Aorta (tissue), 5 donors: ENCODE measurements around the gene PLXNA2. TPM values are rescaled to one million over a fixed set of nuclear protein-coding genes. Genes with fewer than 3 reads are reported as not detected.

Source experiments
- ATAC-seq: fragments of 200-7000 bp; cut with Tn5 transposase; one replicate; pipeline ENCODE4 v1.9.1; 2022; ENCODE audit warnings: moderate library complexity; ENCODE audit not compliant: low FRiP score
- DNase-seq, 2 donors: peaks; one replicate each; pipeline ENCODE4 v3.0.0-alpha.2; 2020
- H3K27ac ChIP-seq, 2 donors: one replicate each; pipeline ENCODE4 v1.5.1; 2013; ENCODE audit warnings: low read length in 2 of 2, mild to moderate bottlenecking in 2 of 2, moderate library complexity in 2 of 2, control low read depth in 1 of 2, inconsistent platforms in 1 of 2, low read depth in 1 of 2
- H3K27me3 ChIP-seq, 2 donors: one replicate each; pipeline ENCODE4 v1.6.1; 2013; ENCODE audit warnings: control low read depth in 1 of 2, low read length in 1 of 2, mild to moderate bottlenecking in 1 of 2, moderate library complexity in 1 of 2; ENCODE audit not compliant: insufficient read depth in 2 of 2, control insufficient read depth in 1 of 2
- H3K36me3 ChIP-seq, 2 donors: one replicate each; pipeline ENCODE4 v1.6.1; 2013; ENCODE audit warnings: control low read depth in 1 of 2, low read length in 1 of 2, mild to moderate bottlenecking in 1 of 2; ENCODE audit not compliant: insufficient read depth in 2 of 2, control insufficient read depth in 1 of 2
- H3K4me1 ChIP-seq, 2 donors: one replicate each; pipeline ENCODE4 v1.6.1; 2013; ENCODE audit warnings: low read length in 2 of 2, control low read depth in 1 of 2, mild to moderate bottlenecking in 1 of 2, moderate library complexity in 1 of 2; ENCODE audit not compliant: insufficient read depth in 2 of 2, control insufficient read depth in 1 of 2
- H3K4me3 ChIP-seq, 2 donors: one replicate each; pipeline ENCODE4 v1.5.1; 2013; ENCODE audit warnings: low read length in 2 of 2, control low read depth in 1 of 2, mild to moderate bottlenecking in 1 of 2
- H3K9me3 ChIP-seq: one replicate; pipeline ENCODE4 v1.6.1; 2013; ENCODE audit warnings: mild to moderate bottlenecking, low read length; ENCODE audit not compliant: control insufficient read depth
- whole genome bisulfite sequencing, 2 donors: extraction: QIAGEN DNeasy Blood & Tissue Kit; methylation state at CpG; one replicate each; pipeline ENCODE4 v1.1.7; 2013; 5-methylcytosine and 5-hydroxymethylcytosine counted together
- intact Hi-C, 2 donors: fragments of 100-400 bp; cut with DNase I; formaldehyde crosslinking; loops; one replicate each; pipeline versions ENCODE4 v1.14.2 to v1.15.0; 2022
- polyA plus RNA-seq, 2 donors: library from polyadenylated mRNA; stranded (reverse); fragments of 200-250 nt; gene quantifications; one replicate each; pipeline ENCODE4 v1.2.3, GENCODE V29; 2013
- total RNA-seq, 2 donors: library from RNA; stranded (reverse); fragmentation: NEBNext Ultra II Directional; extraction: Animal tissue kit (Norgen Biotek cat#: 25700); gene quantifications; one replicate each; pipeline ENCODE4 v1.2.1, GENCODE V29; 2021
- donor health status: healthy with polysubstance abuse.
- donor health status: Bipolar disorder and iron deficiency.
- donor health status: DM: no; HTN: no; CAD: no.
- donor health status: DM: no; HTN: no; CAD: no.
- donor health status: DM: yes; HTN: yes; CAD: no.

The PLXNA2 gene
- total and polyA plus RNA-seq, 4 donors = 2.9 to 37.3 (median 30.0) TPM

- 84 to 86% methylated on average over 11 of the region's 11 CpGs for WGBS, 2 donors
- no peaks in the 10 kb centered on the region for H3K27me3 ChIP-seq
These were observed 76.8 kb downstream of the PLXNA2 start for GRCh38 chr1:208167261-208167869.

GRCh38 chr1:208166340-208167138 lies 77.6 kb downstream of the PLXNA2 start:
- Histone ChIP-seq H3K27me3 (no peaks in the 10 kb centered on the region), H3K4me3 (no peak overlapping the region), H3K9me3 (no peaks in the 10 kb centered on the region), H3K36me3 (no peaks in the 10 kb centered on the region), H3K27ac (no peak overlapping the region), H3K4me1 (peaks cover 0 to 4% of the 10 kb centered on the region in 2 donors)
- intact Hi-C loops = no loop called here
- 88 to 90% methylated on average over 4 of the region's 4 CpGs for WGBS, 2 donors
- no peak for DNase-seq
- no peak for ATAC-seq

More at GRCh38 chr1:208167261-208167869, 76.8 kb downstream of the PLXNA2 start:
- intact Hi-C loops = no loop called here
- peaks cover 0 to 4% of the 10 kb centered on the region in 2 donors for H3K4me1 ChIP-seq
- DNase-seq (no peak), ATAC-seq (no peak)
- H3K36me3 ChIP-seq = no peaks in the 10 kb centered on the region
- H3K9me3 ChIP-seq = no peaks in the 10 kb centered on the region
- no peak overlapping the region for H3K27ac ChIP-seq
- no peak overlapping the region for H3K4me3 ChIP-seq

- WGBS, 2 donors = 85 to 90% methylated on average over 6 of the region's 6 CpGs
- ATAC-seq = no peak
- no peak overlapping the region for H3K27ac ChIP-seq
- intact Hi-C loops = no loop called here
- no peak for DNase-seq
- no peaks in the 10 kb centered on the region for H3K9me3 ChIP-seq
- peaks cover 0 to 4% of the 10 kb centered on the region in 2 donors for H3K4me1 ChIP-seq
- H3K36me3 ChIP-seq = no peaks in the 10 kb centered on the region
- no peaks in the 10 kb centered on the region for H3K27me3 ChIP-seq
- H3K4me3 ChIP-seq = no peak overlapping the region
These were observed 78.5 kb downstream of the PLXNA2 start for GRCh38 chr1:208165659-208166058.

DNA sequence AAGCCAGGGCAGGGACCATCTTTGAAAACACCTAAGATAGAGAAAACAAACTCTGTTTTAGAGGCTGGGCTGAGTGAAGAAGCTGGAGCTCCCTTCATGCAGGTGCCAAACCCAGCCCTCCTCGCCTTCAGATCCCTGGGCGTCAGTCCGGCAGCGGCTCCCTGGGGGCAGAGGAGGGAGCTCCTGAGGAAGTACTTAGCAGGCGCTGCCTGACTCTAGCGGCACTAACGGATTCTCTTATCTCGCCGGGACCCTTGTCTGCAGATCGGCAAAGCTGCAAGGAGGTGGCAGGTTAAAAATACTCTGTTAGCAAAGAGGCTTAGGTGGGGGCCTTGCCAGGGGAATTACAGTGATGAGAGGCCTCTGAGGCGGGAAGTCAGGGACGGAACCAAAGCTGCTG lies 79.6 kb downstream of the PLXNA2 start:
- Histone ChIP-seq H3K9me3 (no peaks in the 10 kb centered on the region), H3K27ac (no peak overlapping the region), H3K36me3 (no peaks in the 10 kb centered on the region), H3K27me3 (no peaks in the 10 kb centered on the region), H3K4me1 (peaks cover 0 to 4% of the 10 kb centered on the region in 2 donors), H3K4me3 (no peak overlapping the region)
- WGBS, 2 donors = 44 to 50% methylated on average over 12 of the region's 12 CpGs
- intact Hi-C loops = no loop called here
- DNase-seq = no peak
- ATAC-seq = no peak

GRCh38 chr1:208163539-208163938 lies 80.6 kb downstream of the PLXNA2 start:
- Histone ChIP-seq H3K36me3 (no peaks in the 10 kb centered on the region), H3K27ac (no peak overlapping the region), H3K4me1 (peaks cover 0 to 4% of the 10 kb centered on the region in 2 donors), H3K9me3 (no peaks in the 10 kb centered on the region), H3K4me3 (no peak overlapping the region), H3K27me3 (no peaks in the 10 kb centered on the region)
- no peak for DNase-seq
- intact Hi-C loops = no loop called here
- 98 to 100% methylated on average over 1 of the region's 1 CpG for WGBS, 2 donors
- ATAC-seq = no peak

GRCh38 chr1:208162903-208163302 lies 81.3 kb downstream of the PLXNA2 start:
- Histone ChIP-seq H3K9me3 (no peaks in the 10 kb centered on the region), H3K4me3 (no peak overlapping the region), H3K27me3 (no peaks in the 10 kb centered on the region), H3K4me1 (peaks cover 0 to 4% of the 10 kb centered on the region in 2 donors), H3K27ac (no peak overlapping the region), H3K36me3 (no peaks in the 10 kb centered on the region)
- ATAC-seq (no peak), DNase-seq (no peak)
- WGBS, 2 donors = 79 to 83% methylated on average over 1 of the region's 1 CpG
- intact Hi-C loops = no loop called here

- no peaks in the 10 kb centered on the region for H3K36me3 ChIP-seq
- no peak overlapping the region for H3K4me3 ChIP-seq
- 57 to 69% methylated on average over 6 of the region's 6 CpGs for WGBS, 2 donors
- H3K27ac ChIP-seq = no peak overlapping the region
- DNase-seq (no peak), ATAC-seq (no peak)
- intact Hi-C loops = no loop called here
- no peaks in the 10 kb centered on the region for H3K9me3 ChIP-seq
- peaks cover 0 to 4% of the 10 kb centered on the region in 2 donors for H3K4me1 ChIP-seq
- H3K27me3 ChIP-seq = no peaks in the 10 kb centered on the region
These were observed 82.4 kb downstream of the PLXNA2 start for GRCh38 chr1:208161656-208162375.

DNA sequence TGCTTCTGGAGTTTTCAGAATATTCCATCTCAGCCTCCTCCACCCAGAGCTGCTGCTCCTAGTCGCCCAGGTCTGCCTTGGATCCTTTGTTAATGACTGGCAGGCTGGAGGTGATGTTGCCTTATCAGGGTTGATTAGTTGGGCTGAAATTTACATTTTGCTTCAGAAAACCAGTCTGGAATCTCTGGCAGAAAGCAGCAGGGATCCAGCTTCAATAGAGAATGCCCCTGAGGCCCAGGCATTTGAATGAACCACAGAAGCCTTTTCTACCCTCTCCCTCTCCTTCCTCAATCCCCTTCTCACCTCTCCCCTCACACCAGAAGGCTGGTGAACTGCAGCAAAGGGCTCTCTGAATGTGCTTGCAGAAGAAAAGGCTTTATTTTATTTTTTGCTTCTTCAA lies 83.2 kb downstream of the PLXNA2 start:
- Histone ChIP-seq H3K4me1 (peaks cover 0 to 4% of the 10 kb centered on the region in 2 donors), H3K27me3 (no peaks in the 10 kb centered on the region), H3K4me3 (no peak overlapping the region), H3K27ac (no peak overlapping the region), H3K36me3 (no peaks in the 10 kb centered on the region), H3K9me3 (no peaks in the 10 kb centered on the region)
- intact Hi-C loops = no loop called here
- DNase-seq (no peak), ATAC-seq (no peak)
- 92 to 96% methylated on average over 1 of the region's 1 CpG for WGBS, 2 donors
